Upper lobe of left lung (tissue), 6 donors: Measurements from ENCODE around the gene BCAS3. TPM values are rescaled to one million over a fixed set of nuclear protein-coding genes. Genes with fewer than 3 reads are reported as not detected.
"Not testable (repeated sequence)": the region's sequence is repeated elsewhere in the genome, so short reads cannot be mapped to it uniquely, and the experiment has no call there.

Experiments used
- ATAC-seq, 2 donors: fragments of 200-7000 bp; cut with Tn5 transposase; one replicate each; pipeline ENCODE4 v1.9.1; 2022; ENCODE audit warnings: mild to moderate bottlenecking in 2 of 2, moderate library complexity in 2 of 2; ENCODE audit not compliant: low FRiP score in 2 of 2
- DNase-seq, 2 donors: peaks; one replicate each; pipeline ENCODE4 v3.0.0-alpha.2; 2019 to 2020
- H3K27ac ChIP-seq, 4 donors: fragments of 200-600 bp; sonication (generic); one replicate each; pipeline ENCODE4 v1.5.1; 2016 to 2019
- H3K27me3 ChIP-seq, 4 donors: fragments of 200-600 bp; sonication (generic); one replicate each; pipeline ENCODE4 v1.5.1; 2017 to 2019
- H3K36me3 ChIP-seq, 4 donors: fragments of 200-600 bp; sonication (generic); one replicate each; pipeline ENCODE4 v1.5.1; 2016 to 2019
- H3K4me1 ChIP-seq, 4 donors: fragments of 200-600 bp; sonication (generic); one replicate each; pipeline ENCODE4 v1.5.1; 2018 to 2019
- H3K4me3 ChIP-seq, 4 donors: fragments of 200-600 bp; sonication (generic); one replicate each; pipeline ENCODE4 v1.5.1; 2017 to 2019; ENCODE audit warnings: mild to moderate bottlenecking in 2 of 4, moderate library complexity in 1 of 4
- H3K9me3 ChIP-seq, 4 donors: fragments of 200-600 bp; sonication (generic); one replicate each; pipeline ENCODE4 v1.5.1; 2018 to 2019
- CTCF ChIP-seq, 6 experiments: fragments of 450-650 bp in 4 of 6; fragments of 200-600 bp in 2 of 6; sonication (generic) in 2 of 6; IDR thresholded peaks; one replicate each; pipeline ENCODE4 v1.5.1; 2016 to 2019; ENCODE audit warnings: antibody characterized with exemption in 6 of 6
- EP300 ChIP-seq, 4 donors: sonication (generic); formaldehyde crosslinking; IDR thresholded peaks; one replicate each; pipeline ENCODE4 v1.5.1; 2017; ENCODE audit warnings: antibody characterized with exemption in 4 of 4, control low read depth in 2 of 4
- POLR2A ChIP-seq, 4 donors: fragments of 450-650 bp; IDR thresholded peaks; one replicate each; pipeline ENCODE4 v1.5.1; 2016 to 2017; ENCODE audit warnings: antibody characterized with exemption in 4 of 4, mild to moderate bottlenecking in 2 of 4
- POLR2AphosphoS5 ChIP-seq, 2 donors: sonication (generic); formaldehyde crosslinking; IDR thresholded peaks; one replicate each; pipeline ENCODE4 v1.5.1; 2017; ENCODE audit warnings: antibody characterized with exemption in 2 of 2
- WGBS, 2 donors: methylation state at CpG; one replicate each; pipeline ENCODE4 v1.1.5; 2017 to 2018; 5-methylcytosine and 5-hydroxymethylcytosine counted together
- total RNA-seq, 6 donors: library from RNA; depleted of rRNA in 4 of 6; stranded (reverse); fragments of >200 nt in 4 of 6; gene quantifications; one replicate each; pipeline versions ENCODE4 v1.1.0 to v1.2.1, GENCODE V29; 2016 to 2021
- donor health status: DM: no; HTN: no; CAD: no; lungs with moderate emphysema.
- donor health status: DM: no; HTN: yes; CAD: no; lungs with severe emphysema.

Gene BCAS3
- total RNA-seq, 6 donors from 2014 or later = 20.1 to 111 (median 37.0) TPM

DNA sequence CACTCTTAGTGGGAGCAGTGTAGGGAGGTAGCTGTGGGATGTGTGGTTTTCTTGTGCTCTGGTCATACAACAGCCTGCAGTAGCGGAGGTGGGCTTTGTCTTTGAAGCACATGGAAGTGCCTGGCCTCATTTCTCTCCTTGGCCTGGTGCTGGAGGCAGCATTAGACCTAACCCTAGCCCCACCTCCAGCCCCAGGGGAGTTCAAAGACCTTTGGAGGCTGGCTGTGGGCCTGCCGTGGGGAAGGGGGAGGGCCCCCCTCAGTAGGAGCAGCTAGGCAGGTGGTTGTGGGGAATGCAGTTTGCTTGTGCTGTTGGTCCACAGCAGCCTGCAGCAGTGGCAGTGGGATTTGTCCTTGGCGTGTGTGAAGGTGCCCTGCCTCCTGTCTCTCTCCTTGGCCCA, 91.7 kb downstream of the BCAS3 start:
- no peaks in the 10 kb centered on the region for H3K36me3 ChIP-seq
- no peaks in the 10 kb centered on the region for H3K9me3 ChIP-seq
- no peaks in the 10 kb centered on the region for H3K4me1 ChIP-seq
- no peaks in the 10 kb centered on the region for H3K27me3 ChIP-seq
- no peak overlapping the region for H3K4me3 ChIP-seq
- no peak for TF ChIP-seq POLR2A (IDR thresholded peaks at IDR 0.05)
- TF ChIP-seq CTCF (IDR thresholded peaks at IDR 0.05) = no peak
- no peak for TF ChIP-seq EP300 (IDR thresholded peaks at IDR 0.05)
- TF ChIP-seq POLR2AphosphoS5 (IDR thresholded peaks at IDR 0.05) = no peak
- WGBS, 2 donors = 89 to 95% methylated on average over 3 of the region's 3 CpGs
- no peak for ATAC-seq
- peak in 1 of 2 donors; percentile 27 for DNase-seq
- H3K27ac ChIP-seq = no peak overlapping the region

- H3K27me3 ChIP-seq = no peaks in the 10 kb centered on the region
- DNase-seq = no peak
- ATAC-seq = no peak
- WGBS, 2 donors = 96 to 99% methylated on average over 8 of the region's 8 CpGs
- no peaks in the 10 kb centered on the region for H3K36me3 ChIP-seq
- no peak overlapping the region for H3K27ac ChIP-seq
- no peaks in the 10 kb centered on the region for H3K9me3 ChIP-seq
- no peaks in the 10 kb centered on the region for H3K4me1 ChIP-seq
- H3K4me3 ChIP-seq = no peak overlapping the region
- TF ChIP-seq POLR2AphosphoS5 (IDR thresholded peaks at IDR 0.05) (no peak), POLR2A (IDR thresholded peaks at IDR 0.05) (no peak), CTCF (IDR thresholded peaks at IDR 0.05) (no peak), EP300 (IDR thresholded peaks at IDR 0.05) (no peak)
Measured at GRCh38 chr17:60770946-60771422, 93.3 kb downstream of the BCAS3 start.

DNA sequence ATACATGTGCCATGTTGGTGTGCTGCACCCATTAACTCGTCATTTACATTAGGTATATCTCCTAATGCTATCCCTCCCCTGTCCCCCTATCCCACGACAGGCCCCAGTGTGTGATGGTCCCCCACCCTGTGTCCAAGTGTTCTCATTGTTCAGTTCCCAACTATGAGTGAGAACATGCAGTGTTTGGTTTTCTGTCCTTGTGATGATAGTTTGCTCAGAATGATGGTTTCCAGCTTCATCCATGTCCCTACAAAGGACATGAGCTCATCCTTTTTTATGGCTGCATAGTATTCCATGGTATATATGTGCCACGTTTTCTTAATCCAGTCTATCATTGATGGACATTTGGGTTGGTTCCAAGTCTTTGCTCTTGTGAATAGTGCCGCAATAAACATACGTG, 94.0 kb downstream of the BCAS3 start:
- H3K4me1 ChIP-seq, DNase-seq, H3K27ac ChIP-seq, H3K36me3 ChIP-seq, H3K27me3 ChIP-seq, H3K9me3 ChIP-seq, H3K4me3 ChIP-seq, ATAC-seq: not testable (repeated sequence)
- 89 to 95% methylated on average over 5 of the region's 5 CpGs for WGBS, 2 donors

GRCh38 chr17:60773552-60773951, 95.9 kb downstream of the BCAS3 start:
- H3K4me3 ChIP-seq = no peak overlapping the region
- H3K4me1 ChIP-seq = no peaks in the 10 kb centered on the region
- no peak for DNase-seq
- H3K27ac ChIP-seq = no peak overlapping the region
- H3K27me3 ChIP-seq = no peaks in the 10 kb centered on the region
- no peak for ATAC-seq
- H3K36me3 ChIP-seq = no peaks in the 10 kb centered on the region
- H3K9me3 ChIP-seq = no peaks in the 10 kb centered on the region
- 97 to 98% methylated on average over 7 of the region's 7 CpGs for WGBS, 2 donors
- TF ChIP-seq EP300 (IDR thresholded peaks at IDR 0.05) = no peak
- TF ChIP-seq POLR2AphosphoS5 (IDR thresholded peaks at IDR 0.05) = no peak
- no peak for TF ChIP-seq POLR2A (IDR thresholded peaks at IDR 0.05)
- no peak for TF ChIP-seq CTCF (IDR thresholded peaks at IDR 0.05)

GRCh38 chr17:60781880-60782412, 104.3 kb downstream of the BCAS3 start:
- no peaks in the 10 kb centered on the region for H3K27me3 ChIP-seq
- H3K4me3 ChIP-seq = no peak overlapping the region
- H3K4me1 ChIP-seq = no peaks in the 10 kb centered on the region
- H3K27ac ChIP-seq = no peak overlapping the region
- no peaks in the 10 kb centered on the region for H3K9me3 ChIP-seq
- no peaks in the 10 kb centered on the region for H3K36me3 ChIP-seq
- no peak for ATAC-seq
- DNase-seq = no peak
- no peak for TF ChIP-seq EP300 (IDR thresholded peaks at IDR 0.05)
- no peak for TF ChIP-seq POLR2AphosphoS5 (IDR thresholded peaks at IDR 0.05)
- TF ChIP-seq CTCF (IDR thresholded peaks at IDR 0.05) = no peak
- TF ChIP-seq POLR2A (IDR thresholded peaks at IDR 0.05) = no peak
